ENCODE measurements around the gene PPP1R12B.
"Not testable (repeated sequence)": the region's sequence is repeated elsewhere in the genome, so short reads cannot be mapped to it uniquely, and the experiment has no call there.

PPP1R12B gene

DNA sequence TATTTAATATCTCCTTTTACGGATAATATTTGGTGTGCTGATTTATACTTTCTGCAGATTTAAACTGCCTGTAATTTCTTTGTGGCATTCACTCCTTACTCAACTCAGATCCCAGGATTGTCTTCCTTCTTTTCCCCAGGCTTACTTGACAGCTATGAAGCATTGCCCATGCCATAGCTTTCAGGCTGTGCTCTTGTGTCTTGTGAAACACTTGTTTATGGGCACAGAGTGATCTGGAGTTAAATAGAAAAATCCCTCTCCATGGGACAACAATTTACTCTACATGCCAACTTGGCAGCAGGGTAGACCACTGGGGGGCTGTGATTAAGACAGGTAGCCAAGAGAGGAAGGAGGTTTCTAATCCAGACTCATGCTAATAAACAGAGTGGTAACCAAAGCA, 57.4 kb downstream of the PPP1R12B start:
- no peak for DNase-seq

- DNase-seq: not testable (repeated sequence)
These were observed 58.4 kb downstream of the PPP1R12B start for GRCh38 chr1:202406896-202407295.

DNA sequence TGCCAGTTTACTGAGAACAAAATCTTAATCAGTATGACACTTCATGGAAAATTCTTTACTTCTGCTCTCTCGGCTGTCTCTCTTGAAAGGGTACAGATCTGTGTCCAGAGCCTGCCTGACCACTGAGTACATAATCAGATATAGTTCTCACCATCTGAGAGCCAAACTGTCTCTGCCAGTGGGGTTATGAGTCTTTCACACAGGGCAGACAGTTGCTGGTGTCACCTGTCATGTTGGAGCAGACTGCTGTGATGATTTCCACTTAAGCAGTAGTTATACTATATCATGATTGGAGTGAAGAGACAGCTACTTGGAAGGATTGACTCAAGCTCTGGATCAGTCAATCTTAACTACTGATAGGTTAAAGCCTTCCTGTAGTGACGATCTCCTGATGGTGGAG, 58.9 kb downstream of the PPP1R12B start:
- DNase-seq: not testable (repeated sequence)

DNA sequence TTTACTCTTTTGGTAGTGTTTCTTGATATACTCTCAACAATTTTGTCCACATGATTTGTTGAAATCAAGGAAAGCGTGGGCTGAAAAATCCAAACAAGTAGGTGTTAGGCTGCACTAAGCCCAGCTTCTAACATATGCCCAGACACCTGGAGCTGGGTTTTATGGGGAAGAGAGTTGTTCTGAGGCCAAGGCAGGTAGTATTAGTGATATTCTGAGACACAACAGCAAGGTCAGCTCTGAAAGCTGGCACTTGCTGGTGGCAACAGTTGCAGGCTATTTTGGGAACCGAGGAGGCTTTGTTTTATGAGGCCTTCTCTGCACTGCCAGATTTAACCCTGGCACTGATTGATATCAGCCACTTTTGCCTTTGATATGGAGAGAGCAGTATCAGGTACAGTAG, 61.8 kb downstream of the PPP1R12B start:
- DNase-seq: not testable (repeated sequence)

GRCh38 chr1:202410854-202411357, 62.4 kb downstream of the PPP1R12B start:
- not testable (repeated sequence) for DNase-seq

GRCh38 chr1:202411422-202411821, 62.9 kb downstream of the PPP1R12B start:
- DNase-seq: no peak

DNA sequence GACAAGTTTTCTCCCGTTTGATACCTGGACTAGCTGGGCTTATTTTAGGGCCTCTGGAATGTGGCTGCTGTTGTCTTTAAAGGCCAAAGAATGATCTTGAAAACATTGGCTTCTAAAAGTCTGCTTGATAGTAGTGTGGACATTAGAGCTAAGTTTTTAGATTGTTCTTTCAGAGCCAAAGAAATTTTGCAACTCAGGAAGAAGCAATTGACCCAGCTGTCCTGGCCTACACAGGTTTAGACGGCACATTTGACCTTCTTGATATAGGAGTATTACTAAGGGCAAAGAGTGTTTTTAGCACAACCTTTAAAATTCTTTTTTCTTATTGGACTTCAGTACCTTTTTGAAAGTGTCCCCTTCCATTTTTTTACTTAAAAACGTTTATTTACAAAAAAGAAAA, 63.9 kb downstream of the PPP1R12B start:
- DNase-seq: not testable (repeated sequence)

GRCh38 chr1:202416641-202417040, 68.1 kb downstream of the PPP1R12B start:
- no peak for DNase-seq

GRCh38 chr1:202417141-202417540, 68.6 kb downstream of the PPP1R12B start:
- DNase-seq: not testable (repeated sequence)

DNA sequence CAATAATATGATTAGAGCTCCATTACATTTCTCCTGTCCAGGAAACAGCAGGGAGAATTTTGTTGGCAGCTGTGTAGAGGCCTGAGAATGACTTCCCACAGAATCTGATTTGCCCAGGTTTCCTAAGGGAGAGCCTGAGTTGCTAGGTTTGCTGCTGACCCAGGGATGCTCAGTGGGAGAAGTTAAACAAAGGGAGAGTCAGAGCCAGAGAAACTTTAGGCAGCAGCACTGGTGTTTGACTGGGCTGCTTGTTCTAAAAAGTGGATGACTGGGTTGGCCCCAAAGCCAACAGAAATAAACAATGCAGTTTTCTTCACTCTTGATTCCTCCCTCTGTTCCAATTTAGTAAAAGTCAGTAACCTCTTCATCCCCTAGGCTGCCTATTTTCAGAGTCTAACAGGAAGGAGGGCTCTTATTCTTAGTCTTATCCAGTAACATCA, 69.3 kb downstream of the PPP1R12B start:
- DNase-seq: not testable (repeated sequence)

GRCh38 chr1:202419731-202420130, 71.2 kb downstream of the PPP1R12B start:
- DNase-seq: not testable (repeated sequence)

DNA sequence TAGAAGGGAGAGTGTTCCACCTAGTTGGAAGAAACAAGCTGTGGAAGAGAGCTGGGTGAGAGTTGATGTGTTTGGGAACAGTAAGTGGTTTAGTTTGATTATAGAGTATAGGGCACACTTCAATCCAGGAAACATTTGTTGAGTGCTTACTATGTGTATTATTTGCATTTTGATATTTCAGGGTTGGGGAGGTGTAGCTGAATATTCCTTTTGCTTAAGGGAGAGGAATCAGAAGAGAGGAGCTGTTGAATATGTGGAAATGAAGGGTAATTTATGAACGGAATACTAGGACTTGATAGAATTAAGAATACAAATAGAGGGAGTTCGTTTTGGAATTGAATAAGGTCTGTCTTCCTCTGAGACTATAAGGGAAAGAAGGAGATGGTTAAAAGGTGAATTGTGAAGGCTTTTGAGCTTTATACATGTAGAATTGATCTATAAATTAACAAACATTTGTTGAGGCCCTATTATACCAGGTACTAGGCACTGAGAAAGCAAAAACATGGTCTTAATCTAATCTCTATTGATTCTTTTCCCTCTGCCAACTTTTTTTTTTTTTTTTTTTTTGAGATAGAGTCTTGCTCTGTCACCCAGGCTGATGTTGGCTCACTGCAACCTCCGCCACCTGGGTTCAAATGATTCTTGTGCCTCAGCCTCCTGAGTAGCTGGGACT, 72.1 kb downstream of the PPP1R12B start:
- DNase-seq: not testable (repeated sequence)

DNA sequence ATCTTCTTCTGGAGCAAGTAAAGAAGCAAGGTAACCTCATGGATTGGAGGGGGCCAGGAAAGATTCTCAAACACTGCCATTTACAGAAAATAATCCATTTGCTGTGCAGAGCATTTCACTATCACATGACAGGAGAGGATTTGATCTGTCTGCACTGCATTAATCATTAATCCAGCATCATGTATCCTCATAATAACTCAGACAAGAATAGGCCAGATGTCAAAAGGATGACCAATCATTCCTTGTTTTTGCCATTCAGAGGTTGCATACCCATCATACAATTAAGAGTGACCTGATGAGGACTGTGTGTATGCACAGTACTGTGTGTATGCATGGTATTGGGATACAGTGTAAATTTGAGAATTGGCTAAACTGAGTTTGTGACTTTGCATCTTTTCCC, 74.2 kb downstream of the PPP1R12B start:
- not testable (repeated sequence) for DNase-seq

DNA sequence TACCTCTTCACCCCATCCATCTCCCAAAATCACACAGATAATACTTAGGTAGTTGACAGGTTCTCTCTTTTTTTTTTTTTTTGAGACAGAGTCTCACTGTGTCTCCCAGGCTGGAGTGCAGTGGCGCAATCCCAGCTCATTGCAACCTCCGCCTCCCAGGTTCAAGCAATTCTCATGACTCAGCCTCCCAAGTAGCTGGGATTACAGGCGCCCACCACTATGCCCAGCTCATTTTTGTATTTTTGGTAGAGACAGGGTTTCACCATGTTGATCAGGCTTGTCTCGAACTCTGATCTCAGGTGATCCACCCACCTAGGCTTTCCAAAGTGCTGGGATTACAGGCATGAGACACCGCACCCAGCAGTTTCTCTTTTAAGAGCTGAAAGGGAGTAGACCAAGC, 75.8 kb downstream of the PPP1R12B start:
- not testable (repeated sequence) for DNase-seq

DNA sequence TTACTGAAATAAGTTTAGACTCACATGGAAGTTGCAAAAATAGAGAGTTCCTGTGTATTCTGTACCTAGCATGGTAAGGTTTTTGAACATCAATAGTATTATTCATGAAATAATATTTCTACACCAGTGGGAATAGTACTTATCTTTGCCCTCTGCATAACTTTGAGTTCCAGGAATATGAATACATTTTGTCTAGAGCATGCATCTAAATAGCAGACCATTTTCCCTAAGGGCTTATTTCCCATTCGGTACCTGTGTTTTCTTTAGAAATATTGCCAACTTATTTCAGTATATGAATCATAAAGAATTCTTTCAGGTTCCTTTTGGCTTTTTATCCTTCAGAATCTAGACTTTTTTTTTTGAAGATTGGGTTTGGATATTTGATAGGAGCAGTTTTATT, 81.6 kb downstream of the PPP1R12B start:
- DNase-seq: not testable (repeated sequence)

GRCh38 chr1:202432338-202432737, 83.8 kb downstream of the PPP1R12B start:
- DNase-seq: not testable (repeated sequence)

DNA sequence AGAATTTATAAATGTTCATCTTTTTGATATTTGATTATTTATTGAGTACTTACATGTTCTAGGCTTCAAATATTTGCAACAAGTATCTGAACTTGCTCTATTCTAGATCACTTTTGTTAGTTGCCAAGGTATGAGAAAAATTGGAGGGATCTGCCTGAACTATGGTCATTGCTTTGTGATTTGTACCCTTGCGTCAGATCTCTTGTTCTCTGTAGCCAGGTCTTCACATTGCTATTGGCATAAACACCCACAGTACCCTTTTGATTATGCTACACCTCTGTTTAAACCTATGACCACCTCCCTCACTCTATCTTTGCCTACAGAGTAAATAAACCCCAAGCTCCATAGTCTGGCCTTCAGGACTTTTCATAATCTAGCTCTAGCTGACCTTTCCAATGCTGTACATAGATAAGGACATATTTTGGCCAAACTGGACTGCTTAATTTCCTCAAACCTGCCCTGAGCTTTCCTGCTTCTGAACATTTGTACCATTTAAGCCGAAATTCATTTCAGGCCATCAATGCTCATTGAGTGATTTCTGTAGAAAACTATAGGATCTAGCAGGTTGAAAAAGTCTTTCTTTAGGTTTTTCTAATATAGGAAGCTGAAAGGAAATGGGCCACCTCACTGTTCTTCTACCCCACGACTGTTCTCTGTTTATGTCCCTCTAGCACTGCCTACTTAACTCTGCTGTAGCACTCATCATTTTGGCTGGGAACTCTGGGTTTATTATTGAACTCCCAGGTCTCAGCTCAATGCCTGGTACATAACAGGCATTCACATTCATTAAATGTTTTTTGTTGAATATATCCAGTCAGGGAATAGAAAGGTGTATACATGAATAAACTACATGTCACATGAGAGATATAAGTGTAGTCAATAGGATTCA, 84.9 kb downstream of the PPP1R12B start:
- no peak for DNase-seq

DNA sequence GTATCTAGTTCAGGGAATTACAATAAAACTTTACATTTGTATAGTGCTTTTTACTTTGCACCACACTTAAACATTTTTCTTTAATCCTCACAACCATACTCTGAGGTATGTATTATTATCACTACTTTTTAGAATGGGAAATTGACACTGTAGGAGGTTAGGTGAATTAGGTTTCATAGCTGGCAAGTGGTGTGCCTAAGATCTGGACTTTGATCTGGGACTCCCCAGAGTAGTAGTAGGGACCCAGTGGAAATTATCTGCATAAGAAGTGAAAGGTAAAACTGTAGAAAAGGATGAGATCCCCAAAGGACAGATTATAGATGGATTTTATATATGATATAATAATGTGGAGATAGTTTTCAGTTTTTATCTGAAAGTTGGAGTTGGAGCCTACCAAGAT, 85.6 kb downstream of the PPP1R12B start:
- DNase-seq: no peak

DNA sequence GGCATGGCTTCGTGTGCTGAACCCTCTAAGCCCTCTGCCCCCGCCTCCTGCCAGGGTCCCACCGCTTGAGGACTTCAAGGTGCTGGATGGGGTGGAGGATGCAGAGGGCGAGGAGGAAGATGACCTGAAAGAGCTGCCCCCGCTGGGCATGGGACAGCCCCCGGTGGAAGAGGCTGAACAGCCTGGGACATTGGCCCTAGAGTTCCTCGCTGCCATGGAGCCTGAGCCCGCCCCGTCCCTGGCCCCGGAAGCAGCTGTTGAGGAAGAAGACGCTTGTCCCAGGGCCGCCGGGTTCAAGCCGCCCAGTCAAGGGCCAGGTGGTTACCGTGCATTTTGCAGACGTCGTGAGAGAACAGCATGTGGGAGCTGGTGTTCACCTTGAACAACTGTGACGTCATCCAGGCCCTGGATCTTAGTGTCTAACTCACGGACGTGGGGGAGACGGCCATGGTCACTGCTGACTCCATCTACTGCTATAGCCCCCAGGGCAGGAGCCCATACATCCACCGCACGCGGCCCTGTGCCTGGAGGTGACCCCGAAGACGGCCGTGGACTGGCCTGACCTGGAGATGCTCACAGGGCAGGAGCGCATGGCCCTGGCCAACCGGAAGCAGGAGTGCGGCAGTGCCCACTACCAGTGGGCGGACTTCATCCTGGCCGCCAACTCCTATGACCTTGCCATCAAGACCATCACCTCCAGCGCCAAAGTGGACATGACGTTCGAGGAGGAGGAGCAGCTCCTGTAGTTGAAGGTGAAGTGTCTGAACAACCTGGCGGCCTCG, 90.1 kb downstream of the PPP1R12B start:
- DNase-seq: no peak

DNA sequence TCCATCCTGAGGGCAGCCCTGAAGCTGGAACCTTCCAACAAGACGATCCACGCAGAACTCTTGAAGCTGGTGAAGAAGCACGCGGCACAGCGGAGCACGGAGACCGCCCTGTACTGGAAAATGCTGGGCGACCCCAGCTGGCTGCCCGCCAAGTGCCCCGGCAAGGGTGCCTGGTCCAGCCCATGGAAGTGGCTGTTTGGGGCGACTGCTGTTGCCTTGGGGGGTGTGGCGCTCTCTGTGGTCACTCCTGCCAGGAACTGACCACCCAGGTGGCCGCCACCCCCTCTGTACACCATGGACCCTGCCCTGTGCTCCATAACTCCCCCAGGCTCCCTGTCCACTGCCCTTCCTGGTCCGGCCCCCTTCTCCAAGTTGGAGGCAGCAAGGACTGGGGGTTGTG, 90.8 kb downstream of the PPP1R12B start:
- DNase-seq: no peak

GRCh38 chr1:202448140-202448539, 99.6 kb downstream of the PPP1R12B start:
- not testable (repeated sequence) for DNase-seq

DNA sequence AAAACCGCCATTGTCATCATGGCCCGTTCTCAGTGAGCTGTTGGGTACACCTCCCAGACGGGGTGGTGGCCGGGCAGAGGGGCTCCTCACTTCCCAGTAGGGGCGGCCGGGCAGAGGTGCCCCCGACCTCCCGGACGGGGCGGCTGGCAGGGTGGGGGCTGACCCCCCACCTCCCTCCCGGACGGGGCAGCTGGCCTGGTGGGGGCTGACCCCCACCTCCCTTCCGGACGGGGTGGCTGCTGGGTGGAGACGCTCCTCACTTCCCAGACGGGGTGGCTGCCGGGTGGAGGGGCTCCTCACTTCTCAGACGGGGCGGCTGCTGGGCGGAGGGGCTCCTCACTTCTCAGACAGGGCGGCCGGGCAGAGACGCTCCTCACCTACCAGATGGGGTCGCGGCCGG, 103.1 kb downstream of the PPP1R12B start:
- not testable (repeated sequence) for DNase-seq

GRCh38 chr1:202452508-202452907, 104.0 kb downstream of the PPP1R12B start:
- no peak for DNase-seq

Data from bone marrow (tissue), 2 donors.